T-helper 1 cell treated with Interleukin-12 subunit alpha and Interleukin-12 subunit beta and Interleukin-4 antibody, amounts not matched to agents 30 μg/mL and 1 μg/mL, for 36 hours (primary cell): Measurements from ENCODE around the gene LIN7A.

Experiments used
- H3K27ac Mint-ChIP-seq: one replicate; pipeline ENCODE4 v1.8.0; 2021; ENCODE audit warnings: mild to moderate bottlenecking, mixed read lengths
- H3K27me3 Mint-ChIP-seq: one replicate; pipeline ENCODE4 v1.8.0; 2021; ENCODE audit warnings: low read depth, mixed read lengths
- H3K36me3 Mint-ChIP-seq: one replicate; pipeline ENCODE4 v1.8.0; 2021; ENCODE audit warnings: low read depth, mixed read lengths
- H3K4me1 Mint-ChIP-seq: one replicate; pipeline ENCODE4 v1.8.0; 2021; ENCODE audit warnings: low read depth, mixed read lengths
- H3K4me3 Mint-ChIP-seq: one replicate; pipeline ENCODE4 v1.8.0; 2021; ENCODE audit warnings: mild to moderate bottlenecking, moderate library complexity, mixed read lengths
- H3K9me3 Mint-ChIP-seq: one replicate; pipeline ENCODE4 v1.8.0; 2021; ENCODE audit warnings: mixed read lengths

LIN7A gene

GRCh38 chr12:80939231-80939950 lies 1.7 kb upstream of the LIN7A start:
- H3K27me3 Mint-ChIP-seq = peaks cover 38% of the 10 kb centered on the region
- H3K4me1 Mint-ChIP-seq = peaks cover 2% of the 10 kb centered on the region
- H3K9me3 Mint-ChIP-seq = no peaks in the 10 kb centered on the region
- H3K4me3 Mint-ChIP-seq = no peak overlapping the region
- no peak overlapping the region for H3K27ac Mint-ChIP-seq
- peaks cover 2% of the 10 kb centered on the region for H3K36me3 Mint-ChIP-seq

GRCh38 chr12:80938397-80938796 lies 663 bp upstream of the LIN7A start:
- no peaks in the 10 kb centered on the region for H3K9me3 Mint-ChIP-seq
- peaks cover 2% of the 10 kb centered on the region for H3K4me1 Mint-ChIP-seq
- H3K4me3 Mint-ChIP-seq = no peak overlapping the region
- peaks cover 2% of the 10 kb centered on the region for H3K36me3 Mint-ChIP-seq
- H3K27ac Mint-ChIP-seq = no peak overlapping the region
- peaks cover 41% of the 10 kb centered on the region for H3K27me3 Mint-ChIP-seq

GRCh38 chr12:80936642-80937390 lies 918 bp downstream of the LIN7A start:
- Mint-ChIP-seq H3K9me3 (no peaks in the 10 kb centered on the region), H3K27ac (no peak overlapping the region), H3K36me3 (peaks cover 2% of the 10 kb centered on the region), H3K27me3 (peaks cover 41% of the 10 kb centered on the region), H3K4me1 (peaks cover 2% of the 10 kb centered on the region), H3K4me3 (peak overlapping the region; percentile 65)

GRCh38 chr12:80936353-80936641 lies 1.4 kb downstream of the LIN7A start:
- Mint-ChIP-seq H3K27ac (no peak overlapping the region), H3K4me3 (peak overlapping the region; percentile 65), H3K27me3 (peaks cover 41% of the 10 kb centered on the region), H3K4me1 (peaks cover 2% of the 10 kb centered on the region), H3K9me3 (no peaks in the 10 kb centered on the region), H3K36me3 (peaks cover 2% of the 10 kb centered on the region)

GRCh38 chr12:80935111-80935510 lies 2.6 kb downstream of the LIN7A start:
- Mint-ChIP-seq H3K27me3 (peaks cover 41% of the 10 kb centered on the region), H3K4me3 (no peak overlapping the region), H3K36me3 (peaks cover 2% of the 10 kb centered on the region), H3K27ac (no peak overlapping the region), H3K4me1 (peaks cover 2% of the 10 kb centered on the region), H3K9me3 (no peaks in the 10 kb centered on the region)

GRCh38 chr12:80925983-80926382 lies 11.8 kb downstream of the LIN7A start:
- H3K9me3 Mint-ChIP-seq = peaks cover 4% of the 10 kb centered on the region
- no peaks in the 10 kb centered on the region for H3K36me3 Mint-ChIP-seq
- no peaks in the 10 kb centered on the region for H3K4me1 Mint-ChIP-seq
- H3K27ac Mint-ChIP-seq = no peak overlapping the region
- H3K4me3 Mint-ChIP-seq = no peak overlapping the region
- H3K27me3 Mint-ChIP-seq = no peaks in the 10 kb centered on the region

GRCh38 chr12:80925237-80925636 lies 12.5 kb downstream of the LIN7A start:
- Mint-ChIP-seq H3K4me3 (no peak overlapping the region), H3K9me3 (peaks cover 4% of the 10 kb centered on the region), H3K4me1 (no peaks in the 10 kb centered on the region), H3K36me3 (no peaks in the 10 kb centered on the region), H3K27ac (no peak overlapping the region), H3K27me3 (no peaks in the 10 kb centered on the region)

GRCh38 chr12:80924437-80924836 lies 13.3 kb downstream of the LIN7A start:
- Mint-ChIP-seq H3K27me3 (no peaks in the 10 kb centered on the region), H3K27ac (no peak overlapping the region), H3K4me3 (no peak overlapping the region), H3K4me1 (no peaks in the 10 kb centered on the region), H3K36me3 (no peaks in the 10 kb centered on the region), H3K9me3 (peaks cover 4% of the 10 kb centered on the region)

GRCh38 chr12:80920006-80920405 lies 17.7 kb downstream of the LIN7A start:
- H3K27me3 Mint-ChIP-seq = no peaks in the 10 kb centered on the region
- no peak overlapping the region for H3K4me3 Mint-ChIP-seq
- H3K4me1 Mint-ChIP-seq = no peaks in the 10 kb centered on the region
- no peaks in the 10 kb centered on the region for H3K9me3 Mint-ChIP-seq
- H3K36me3 Mint-ChIP-seq = no peaks in the 10 kb centered on the region
- H3K27ac Mint-ChIP-seq = no peak overlapping the region

GRCh38 chr12:80917651-80918050 lies 20.1 kb downstream of the LIN7A start:
- Mint-ChIP-seq H3K9me3 (peaks cover 12% of the 10 kb centered on the region), H3K27ac (no peak overlapping the region), H3K27me3 (no peaks in the 10 kb centered on the region), H3K4me3 (no peak overlapping the region), H3K36me3 (no peaks in the 10 kb centered on the region), H3K4me1 (no peaks in the 10 kb centered on the region)

GRCh38 chr12:80912901-80913770 lies 24.6 kb downstream of the LIN7A start:
- no peak overlapping the region for H3K4me3 Mint-ChIP-seq
- H3K4me1 Mint-ChIP-seq = no peaks in the 10 kb centered on the region
- H3K9me3 Mint-ChIP-seq = peaks cover 12% of the 10 kb centered on the region
- no peak overlapping the region for H3K27ac Mint-ChIP-seq
- no peaks in the 10 kb centered on the region for H3K36me3 Mint-ChIP-seq
- no peaks in the 10 kb centered on the region for H3K27me3 Mint-ChIP-seq

GRCh38 chr12:80909370-80909769 lies 28.4 kb downstream of the LIN7A start:
- Mint-ChIP-seq H3K4me3 (no peak overlapping the region), H3K9me3 (peaks cover 11% of the 10 kb centered on the region), H3K36me3 (no peaks in the 10 kb centered on the region), H3K27ac (no peak overlapping the region), H3K4me1 (no peaks in the 10 kb centered on the region), H3K27me3 (no peaks in the 10 kb centered on the region)

GRCh38 chr12:80902711-80903110 lies 35.0 kb downstream of the LIN7A start:
- Mint-ChIP-seq H3K27me3 (no peaks in the 10 kb centered on the region), H3K36me3 (no peaks in the 10 kb centered on the region), H3K4me1 (no peaks in the 10 kb centered on the region), H3K9me3 (peaks cover 8% of the 10 kb centered on the region), H3K27ac (no peak overlapping the region), H3K4me3 (no peak overlapping the region)

GRCh38 chr12:80901661-80902060 lies 36.1 kb downstream of the LIN7A start:
- Mint-ChIP-seq H3K27ac (no peak overlapping the region), H3K27me3 (no peaks in the 10 kb centered on the region), H3K4me3 (no peak overlapping the region), H3K4me1 (no peaks in the 10 kb centered on the region), H3K36me3 (no peaks in the 10 kb centered on the region), H3K9me3 (peaks cover 8% of the 10 kb centered on the region)

GRCh38 chr12:80895240-80895639 lies 42.5 kb downstream of the LIN7A start:
- Mint-ChIP-seq H3K9me3 (peaks cover 3% of the 10 kb centered on the region), H3K27ac (no peak overlapping the region), H3K4me1 (no peaks in the 10 kb centered on the region), H3K4me3 (no peak overlapping the region), H3K36me3 (no peaks in the 10 kb centered on the region), H3K27me3 (no peaks in the 10 kb centered on the region)
